NB4 (cell line): ENCODE data around the gene REPIN1.

Experiments used
- MAX ChIP-seq: IDR thresholded peaks from 2 replicates; pipeline ENCODE4 v1.6.1; 2011; ENCODE audit warnings: low read depth, low read length
- MYC ChIP-seq: IDR thresholded peaks from 2 replicates; pipeline ENCODE4 v1.6.1; 2011; ENCODE audit warnings: low read depth, low read length
- POLR2A ChIP-seq: IDR thresholded peaks from 2 replicates; pipeline ENCODE4 v1.6.1; 2011; ENCODE audit warnings: mild to moderate bottlenecking; ENCODE audit not compliant: insufficient read length; ENCODE audit errors: extremely low read depth
- TF ChIP-seq, protein P1 (sequence below): IDR thresholded peaks from one replicate; pipeline ENCODE4 v1.5.1; 2012; ENCODE audit warnings: low read depth, low read length

- TF ChIP-seq POLR2A: no peak
- TF ChIP-seq, protein P1, sequence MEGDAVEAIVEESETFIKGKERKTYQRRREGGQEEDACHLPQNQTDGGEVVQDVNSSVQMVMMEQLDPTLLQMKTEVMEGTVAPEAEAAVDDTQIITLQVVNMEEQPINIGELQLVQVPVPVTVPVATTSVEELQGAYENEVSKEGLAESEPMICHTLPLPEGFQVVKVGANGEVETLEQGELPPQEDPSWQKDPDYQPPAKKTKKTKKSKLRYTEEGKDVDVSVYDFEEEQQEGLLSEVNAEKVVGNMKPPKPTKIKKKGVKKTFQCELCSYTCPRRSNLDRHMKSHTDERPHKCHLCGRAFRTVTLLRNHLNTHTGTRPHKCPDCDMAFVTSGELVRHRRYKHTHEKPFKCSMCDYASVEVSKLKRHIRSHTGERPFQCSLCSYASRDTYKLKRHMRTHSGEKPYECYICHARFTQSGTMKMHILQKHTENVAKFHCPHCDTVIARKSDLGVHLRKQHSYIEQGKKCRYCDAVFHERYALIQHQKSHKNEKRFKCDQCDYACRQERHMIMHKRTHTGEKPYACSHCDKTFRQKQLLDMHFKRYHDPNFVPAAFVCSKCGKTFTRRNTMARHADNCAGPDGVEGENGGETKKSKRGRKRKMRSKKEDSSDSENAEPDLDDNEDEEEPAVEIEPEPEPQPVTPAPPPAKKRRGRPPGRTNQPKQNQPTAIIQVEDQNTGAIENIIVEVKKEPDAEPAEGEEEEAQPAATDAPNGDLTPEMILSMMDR: no peak
- TF ChIP-seq MYC: peak; percentile 87
- TF ChIP-seq MAX: peak; percentile 84
Measured at GRCh38 chr7:150357270-150357669, 11.4 kb upstream of the REPIN1 start.
